Measurements from ENCODE around the gene ZMIZ1.

The ZMIZ1 gene

GRCh38 chr10:79068562-79069324 is at the start of gene ZMIZ1:
Gene ZMIZ1, plus strand, starts transcription at chr10:79068966. Its CDS starts 132,667 bp downstream, at chr10:79201633.
- peak; percentile 78 for DNase-seq

GRCh38 chr10:79019441-79020014 is 49.2 kb upstream of the ZMIZ1 start:
- no peak for DNase-seq

DNA sequence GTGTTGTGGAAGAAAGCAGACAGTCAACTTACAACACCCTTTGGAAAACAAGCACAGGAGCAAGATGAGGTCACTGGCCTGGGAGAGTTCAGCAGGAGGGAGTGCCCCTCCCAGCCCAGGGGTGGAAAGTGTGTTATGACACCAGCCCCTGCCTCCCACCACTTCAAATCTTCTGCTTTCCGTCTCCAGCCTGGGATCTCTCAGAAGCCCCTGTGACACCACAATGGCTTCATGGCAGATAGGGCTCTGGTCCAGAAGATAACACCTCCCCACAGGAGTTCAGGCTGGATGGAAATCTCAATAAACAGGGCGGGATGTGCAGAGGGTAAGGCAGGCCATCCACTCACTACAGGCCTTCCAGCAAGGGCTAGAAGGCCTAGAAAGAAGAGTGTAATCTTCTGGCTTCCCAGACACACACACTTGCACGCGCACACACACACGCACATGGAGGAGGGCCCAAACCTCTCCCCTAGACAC is 48.7 kb upstream of the ZMIZ1 start:
- DNase-seq = no peak

- no peak for DNase-seq
These were observed 48.2 kb upstream of the ZMIZ1 start for GRCh38 chr10:79020605-79021004.

GRCh38 chr10:79021331-79021907 is 47.3 kb upstream of the ZMIZ1 start:
- DNase-seq = no peak

DNA sequence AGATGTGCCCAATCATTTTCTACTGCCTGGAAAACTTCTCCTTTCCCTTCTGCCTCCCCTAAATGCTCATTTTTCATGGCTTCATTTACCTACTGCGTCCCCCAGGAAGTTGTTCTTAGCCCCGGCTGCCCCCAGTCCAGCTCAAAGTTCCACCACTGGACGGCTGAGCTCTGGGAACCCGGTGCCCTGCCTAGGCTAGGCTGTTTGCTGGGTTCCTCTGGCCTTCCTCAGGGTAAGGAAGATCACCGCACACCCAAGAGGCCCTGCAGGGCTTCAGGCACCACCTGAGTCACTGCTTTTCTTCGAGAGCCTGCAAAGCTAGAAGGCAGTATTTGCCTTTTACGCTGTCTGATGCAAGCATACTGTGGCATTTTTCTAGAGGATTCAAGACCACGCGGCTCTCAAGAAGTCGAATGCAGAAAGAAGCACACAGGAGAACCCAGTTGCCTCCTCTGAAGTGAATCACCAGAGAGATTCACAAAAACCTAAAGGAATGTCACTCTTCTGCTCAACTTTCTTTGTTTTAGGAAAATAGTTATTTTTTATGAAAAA is 46.7 kb upstream of the ZMIZ1 start:
- DNase-seq = no peak

DNA sequence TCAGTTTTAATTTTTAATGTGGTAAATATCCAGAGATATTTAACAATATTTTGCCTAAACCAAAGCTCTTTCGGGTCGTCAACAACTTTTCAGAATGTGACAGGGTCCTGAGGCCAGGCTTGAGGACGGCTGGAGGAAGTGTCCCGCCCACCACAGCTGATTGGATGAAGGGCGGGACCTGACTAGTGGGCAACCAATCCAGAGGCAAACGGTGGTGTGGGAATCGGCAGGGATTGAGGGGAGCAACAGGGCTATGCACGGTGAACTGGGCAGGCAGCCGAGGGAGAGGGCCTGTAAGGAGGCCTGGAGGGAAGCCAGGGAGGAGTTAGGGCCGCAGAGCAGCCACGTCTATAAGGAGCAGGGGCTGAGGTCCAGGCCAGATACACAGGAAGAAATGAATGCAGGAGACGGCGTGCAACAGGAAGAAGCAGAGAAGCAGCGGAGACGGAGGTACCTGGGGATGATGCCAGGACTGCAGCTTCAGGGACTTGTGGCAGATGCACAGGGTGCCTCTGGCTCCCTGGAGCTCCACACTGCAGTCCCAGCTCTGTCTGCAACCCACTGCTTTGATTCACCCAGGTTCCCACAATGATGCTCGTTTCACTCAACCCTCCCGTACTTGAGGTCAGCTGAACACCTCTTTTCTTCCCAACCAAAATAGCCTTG is 46.1 kb upstream of the ZMIZ1 start:
- DNase-seq = no peak

DNA sequence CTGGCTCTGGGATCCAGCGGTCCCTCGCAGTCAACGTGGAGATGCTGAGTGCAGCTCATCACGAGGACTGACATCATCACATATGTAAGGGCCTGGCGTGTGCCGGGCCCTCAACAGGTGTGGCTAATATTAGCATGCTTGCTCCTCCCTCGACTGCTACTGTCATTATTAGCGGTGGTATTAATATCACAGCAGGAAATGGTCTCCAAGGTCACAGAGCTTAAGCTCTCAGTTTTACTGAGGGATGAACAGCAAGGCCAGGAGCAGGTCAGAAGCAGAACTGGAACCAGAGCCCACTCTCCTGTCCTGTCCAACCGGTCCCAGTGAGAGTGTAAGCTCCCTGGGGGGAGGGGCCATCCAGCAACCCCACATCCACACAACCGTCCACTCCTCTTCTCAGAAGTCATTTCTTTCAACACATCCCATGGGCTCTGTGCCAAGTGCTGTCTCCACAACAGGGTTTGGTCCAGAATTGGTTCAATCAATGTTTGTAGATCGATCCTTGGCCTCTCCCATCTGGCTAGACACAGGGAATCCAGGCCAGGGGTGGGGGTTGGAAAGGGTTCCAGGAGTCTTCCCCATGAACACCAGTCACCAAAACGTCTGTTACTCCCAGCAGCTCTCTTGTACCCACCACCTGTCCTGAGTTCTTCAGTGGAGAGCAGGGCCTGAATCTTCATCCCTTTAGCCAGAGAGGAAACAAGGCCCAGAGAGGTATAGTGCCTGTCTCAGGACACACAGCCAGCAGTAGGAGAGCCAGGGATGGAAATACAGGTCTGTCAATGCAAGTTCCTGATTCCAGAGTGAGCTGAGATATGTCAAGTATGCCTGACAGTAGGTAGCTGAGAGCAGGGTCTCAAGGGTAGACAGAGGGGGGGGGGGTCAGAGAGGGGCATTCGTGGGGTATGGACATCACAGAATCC is 45.3 kb upstream of the ZMIZ1 start:
- no peak for DNase-seq

DNA sequence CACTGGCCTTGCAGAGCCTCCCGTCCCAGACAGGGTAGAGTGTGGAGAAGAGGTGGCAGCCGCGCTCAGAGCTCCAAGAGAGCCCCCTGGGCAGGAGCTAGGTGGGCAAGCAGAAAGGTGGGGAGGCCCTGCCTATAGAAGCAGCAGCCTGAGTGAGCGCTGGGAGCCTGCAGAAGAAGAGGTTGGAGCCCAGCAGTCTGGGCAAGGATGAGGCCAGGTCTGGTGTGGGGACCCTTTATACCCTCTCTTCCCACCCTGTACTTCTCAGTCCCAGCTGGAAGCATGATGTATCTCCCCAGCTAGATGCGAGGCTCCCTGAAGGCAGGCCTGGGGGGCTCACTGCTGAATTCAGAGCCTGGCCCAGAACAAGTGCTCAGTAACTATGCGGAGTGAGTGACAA is 44.5 kb upstream of the ZMIZ1 start:
- DNase-seq = no peak

GRCh38 chr10:79024720-79025198 is 44.0 kb upstream of the ZMIZ1 start:
- DNase-seq = no peak

GRCh38 chr10:79025199-79025832 is 43.5 kb upstream of the ZMIZ1 start:
- no peak for DNase-seq

GRCh38 chr10:79026341-79026761 is 42.4 kb upstream of the ZMIZ1 start:
- no peak for DNase-seq

DNA sequence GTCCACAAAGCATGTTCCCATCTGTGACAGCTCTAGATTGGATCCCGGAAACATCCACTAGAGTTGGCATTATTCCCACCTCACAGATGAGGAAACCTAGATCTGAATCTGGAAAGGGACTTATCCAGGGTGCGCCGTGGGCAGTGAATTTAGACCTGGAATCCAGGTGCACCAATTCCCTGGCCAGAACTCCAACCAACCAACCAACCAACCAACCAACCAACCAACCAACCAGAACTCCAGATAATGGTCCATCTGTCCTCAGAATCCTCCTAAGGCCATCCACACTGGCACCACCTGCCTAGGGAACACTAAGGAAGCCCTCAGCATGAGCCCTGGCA is 42.0 kb upstream of the ZMIZ1 start:
- no peak for DNase-seq

DNA sequence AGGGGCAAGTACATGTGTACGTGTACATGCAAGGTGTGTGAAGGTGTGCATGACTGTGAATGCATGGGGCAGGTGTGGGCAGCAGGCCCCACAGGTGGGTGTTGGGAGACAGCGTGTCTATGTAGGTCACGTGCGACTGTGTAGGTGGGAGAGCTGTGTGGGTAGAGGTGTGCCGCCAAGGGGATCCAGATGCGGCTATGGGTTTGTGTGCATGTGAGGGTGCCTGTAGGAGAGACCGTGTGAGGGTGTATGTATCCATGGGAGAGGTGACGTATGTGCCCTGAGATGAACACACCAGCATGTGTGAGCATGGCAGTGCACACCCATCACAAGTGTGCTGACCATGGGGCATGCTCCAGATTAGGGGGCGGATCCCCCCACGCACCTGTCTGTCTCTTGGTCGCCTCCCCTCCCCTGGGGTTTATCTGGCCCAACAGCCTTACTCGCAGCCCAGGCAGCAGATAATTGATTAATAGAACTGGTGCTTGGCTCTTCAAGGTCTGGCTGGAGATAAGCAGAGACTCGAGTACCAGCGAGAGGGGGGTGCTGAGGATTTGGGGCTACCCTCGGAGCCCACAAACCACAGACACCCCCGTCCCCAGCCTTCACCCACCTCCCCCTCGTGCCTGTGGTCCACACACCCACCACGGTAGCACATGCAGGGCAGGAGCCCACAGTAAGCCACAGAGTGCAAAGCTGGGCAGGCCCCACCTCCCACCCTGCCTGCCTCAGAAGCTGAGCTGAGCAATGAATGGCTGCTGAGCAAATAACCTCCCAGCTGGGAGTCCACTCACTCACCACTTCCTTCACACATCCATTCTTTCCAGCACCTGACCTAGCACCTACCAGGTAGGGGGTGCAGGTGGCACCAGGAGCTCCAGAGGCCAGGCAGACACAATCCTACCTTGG is 41.4 kb upstream of the ZMIZ1 start:
- no peak for DNase-seq

- DNase-seq = no peak
These were observed 40.7 kb upstream of the ZMIZ1 start for GRCh38 chr10:79028056-79028430.

DNA sequence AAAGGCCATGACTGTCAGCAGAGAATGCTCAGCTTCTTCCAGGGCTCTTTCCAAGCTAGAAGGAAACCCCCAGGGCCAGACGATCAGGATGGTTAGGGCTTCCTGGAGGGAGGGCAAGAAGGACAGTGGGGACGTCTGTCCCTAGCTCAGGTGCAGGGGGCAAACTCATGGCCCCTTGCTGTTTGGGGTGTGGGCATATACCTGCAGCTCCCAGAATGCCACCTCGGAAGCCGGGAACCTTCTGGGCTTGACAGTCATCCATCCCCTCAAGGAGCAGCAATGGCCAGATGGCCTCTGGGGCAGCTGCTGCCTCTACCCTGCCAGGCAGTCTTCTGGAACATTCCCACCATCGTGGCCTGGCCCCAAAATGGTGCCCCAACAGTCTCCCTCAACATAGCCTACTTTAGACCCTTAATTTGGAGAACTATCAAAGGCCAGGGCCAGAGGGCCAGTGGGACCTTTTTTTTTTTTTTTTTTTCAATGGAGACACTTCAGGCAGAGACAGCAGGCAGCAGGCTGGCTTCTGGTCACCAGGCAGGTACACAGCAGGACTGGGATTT is 40.2 kb upstream of the ZMIZ1 start:
- DNase-seq = no peak

- DNase-seq = no peak
These were observed 39.0 kb upstream of the ZMIZ1 start for GRCh38 chr10:79029478-79030390.

- no peak for DNase-seq
These were observed 38.1 kb upstream of the ZMIZ1 start for GRCh38 chr10:79030705-79031104.

GRCh38 chr10:79031723-79032122 is 37.0 kb upstream of the ZMIZ1 start:
- DNase-seq = no peak

All from stimulated activated CD4-positive, alpha-beta T cell treated with anti-CD3 and anti-CD28 coated beads, Interleukin-12 subunit alpha, Interleukin-12 subunit beta, amount 100 ng/mL, for 4 hours (primary cell).